IMR-90 (cell line): ENCODE results near the gene SFT2D3. TPM values are rescaled to one million over a fixed set of nuclear protein-coding genes. Genes with fewer than 3 reads are reported as not detected.

Source experiments
- ATAC-seq: fragments of 200-7000 bp; cut with Tn5 transposase; 2 replicates; pipeline ENCODE4 v1.9.1; 2020; ENCODE audit warnings: low read depth, mild to moderate bottlenecking, moderate library complexity
- BruUV-seq: library from RNA; stranded (reverse); fragments of 400-500 nt; replicated peaks from 2 replicates; lab custom pipeline; 2021; lab: Mats Ljungman, UMichigan
- CTCF ChIA-PET: fragments of 300-600 bp; formaldehyde crosslinking; extraction: SDS; loops from one replicate; lab custom pipeline; 2021; ENCODE audit warnings: antibody characterized with exemption; lab: Yijun Ruan, JAX
- POLR2A ChIA-PET: fragments of 300-600 bp; sonication (Branson Sonifier 250); formaldehyde crosslinking; loops from one replicate; lab custom pipeline; 2022; ENCODE audit warnings: antibody characterized with exemption; ENCODE audit not compliant: unreplicated experiment; lab: Charles Lee
- DNase-seq: peaks from one replicate; pipeline ENCODE4 v3.0.0; 2013
- H2AFZ ChIP-seq: replicated peaks from 2 replicates; pipeline ENCODE3; 2013; ENCODE audit warnings: low read length, mild to moderate bottlenecking; ENCODE audit not compliant: poor library complexity
- H2AK5ac ChIP-seq: 2 replicates; pipeline ENCODE4 v1.6.1; 2013; ENCODE audit warnings: low read depth, low read length, inconsistent platforms
- H2AK9ac ChIP-seq: replicated peaks from 2 replicates; pipeline ENCODE3; 2013; ENCODE audit warnings: mild to moderate bottlenecking, low read depth, low read length, moderate library complexity; ENCODE audit not compliant: poor library complexity
- H2BK120ac ChIP-seq: 2 replicates; pipeline ENCODE4 v1.6.1; 2013; ENCODE audit warnings: low read depth, low read length, inconsistent platforms
- H2BK15ac ChIP-seq: 3 replicates; pipeline ENCODE4 v1.6.1; 2013; ENCODE audit warnings: low read depth, low read length, inconsistent platforms
- H2BK20ac ChIP-seq: 2 replicates; pipeline ENCODE4 v1.6.1; 2013; ENCODE audit warnings: low read depth, mild to moderate bottlenecking, inconsistent platforms, low read length, moderate library complexity
- H2BK5ac ChIP-seq: 2 replicates; pipeline ENCODE4 v1.6.1; 2013; ENCODE audit warnings: mild to moderate bottlenecking, low read depth, low read length, inconsistent platforms; ENCODE audit not compliant: poor library complexity, severe bottlenecking
- H3K14ac ChIP-seq: replicated peaks from 2 replicates; pipeline ENCODE4 v1.6.1; 2013; ENCODE audit warnings: low read depth, low read length, inconsistent platforms
- H3K18ac ChIP-seq: 2 replicates; pipeline ENCODE4 v1.6.1; 2013; ENCODE audit warnings: low read depth, low read length, control low read depth
- H3K23ac ChIP-seq: 2 replicates; pipeline ENCODE4 v1.6.1; 2013; ENCODE audit warnings: low read depth, low read length, inconsistent platforms
- H3K27ac ChIP-seq: 2 replicates; pipeline ENCODE4 v1.5.1; 2013; ENCODE audit warnings: mild to moderate bottlenecking, control low read depth, low read length; ENCODE audit not compliant: insufficient read depth
- H3K27me3 ChIP-seq: 2 replicates; pipeline ENCODE4 v1.6.1; 2013; ENCODE audit warnings: low read length; ENCODE audit not compliant: control insufficient read depth, insufficient read depth
- H3K36me3 ChIP-seq: 2 replicates; pipeline ENCODE4 v1.6.1; 2013; ENCODE audit warnings: low read length, mixed read lengths; ENCODE audit not compliant: control insufficient read depth, insufficient read depth
- H3K4ac ChIP-seq: 2 replicates; pipeline ENCODE4 v1.6.1; 2013; ENCODE audit warnings: low read depth, low read length, inconsistent platforms
- H3K4me1 ChIP-seq: 2 replicates; pipeline ENCODE4 v1.6.1; 2013; ENCODE audit warnings: low read length, mixed read lengths; ENCODE audit not compliant: control insufficient read depth, insufficient read depth
- H3K4me2 ChIP-seq: 2 replicates; pipeline ENCODE4 v1.6.1; 2013; ENCODE audit warnings: low read depth, mild to moderate bottlenecking, control low read depth, low read length, moderate library complexity
- H3K4me3 ChIP-seq: 2 replicates; pipeline ENCODE4 v1.5.1; 2013; ENCODE audit warnings: low read depth, mild to moderate bottlenecking, control low read depth, low read length, moderate library complexity; ENCODE audit not compliant: insufficient read depth
- H3K56ac ChIP-seq: 2 replicates; pipeline ENCODE4 v1.6.1; 2013; ENCODE audit warnings: low read length, inconsistent platforms; ENCODE audit not compliant: insufficient read depth; ENCODE audit errors: extremely low read depth
- H3K79me1 ChIP-seq, 2 experiments: 2 replicates each; pipeline ENCODE4 v1.6.1; 2013; ENCODE audit warnings: low read length in 2 of 2, inconsistent platforms in 1 of 2, low read depth in 1 of 2
- H3K9ac ChIP-seq: 2 replicates; pipeline ENCODE4 v1.6.1; 2013; ENCODE audit warnings: low read depth, low read length, control low read depth
- H3K9me1 ChIP-seq: 2 replicates; pipeline ENCODE4 v1.6.1; 2013; ENCODE audit warnings: low read length, inconsistent platforms; ENCODE audit not compliant: insufficient read depth
- H3K9me3 ChIP-seq: 2 replicates; pipeline ENCODE4 v1.6.1; 2013; ENCODE audit warnings: low read length; ENCODE audit not compliant: control insufficient read depth, insufficient read depth
- H4K20me1 ChIP-seq: 2 replicates; pipeline ENCODE4 v1.6.1; 2013; ENCODE audit warnings: low read length, inconsistent platforms; ENCODE audit not compliant: insufficient read depth
- H4K5ac ChIP-seq: 2 replicates; pipeline ENCODE4 v1.6.1; 2013; ENCODE audit warnings: mild to moderate bottlenecking, low read depth, low read length, control low read depth
- H4K8ac ChIP-seq, 2 experiments: 2 replicates each; pipeline ENCODE4 v1.6.1; 2013; ENCODE audit warnings: low read depth in 2 of 2, low read length in 2 of 2, control low read depth in 1 of 2, inconsistent platforms in 1 of 2
- H4K91ac ChIP-seq: 2 replicates; pipeline ENCODE4 v1.6.1; 2013; ENCODE audit warnings: low read depth, low read length, inconsistent platforms; ENCODE audit not compliant: insufficient read depth
- BHLHE40 ChIP-seq: fragments of 150-350 bp; IDR thresholded peaks from 2 replicates; pipeline ENCODE4 v1.6.1; 2016; ENCODE audit warnings: mild to moderate bottlenecking, low read depth, low read length
- CEBPB ChIP-seq: IDR thresholded peaks from 2 replicates; pipeline ENCODE4 v1.6.1; 2012; ENCODE audit warnings: low read depth, low read length, improper control_type of control experiment
- ELK1 ChIP-seq: fragments of 150-350 bp; IDR thresholded peaks from 2 replicates; pipeline ENCODE4 v1.6.1; 2016; ENCODE audit warnings: low read depth, mild to moderate bottlenecking, low read length, moderate library complexity, borderline replicate concordance
- FOS ChIP-seq: fragments of 150-350 bp; IDR thresholded peaks from 2 replicates; pipeline ENCODE4 v1.6.1; 2016; ENCODE audit warnings: low read depth, low read length
- MAFK ChIP-seq: IDR thresholded peaks from 2 replicates; pipeline ENCODE4 v1.6.1; 2012; ENCODE audit warnings: low read depth, low read length, improper control_type of control experiment
- MAZ ChIP-seq: IDR thresholded peaks from 2 replicates; pipeline ENCODE4 v1.6.1; 2012; ENCODE audit warnings: low read depth, mild to moderate bottlenecking, low read length, improper control_type of control experiment, moderate library complexity, borderline replicate concordance
- NFE2L2 ChIP-seq: fragments of 150-350 bp; IDR thresholded peaks from 2 replicates; pipeline ENCODE4 v1.6.1; 2016; ENCODE audit warnings: low read depth, mild to moderate bottlenecking, low read length
- RFX5 ChIP-seq: IDR thresholded peaks from 2 replicates; pipeline ENCODE4 v1.8.0; 2012; ENCODE audit warnings: low read depth, mild to moderate bottlenecking, low read length, moderate library complexity
- SMC3 ChIP-seq: fragments of 150-350 bp; IDR thresholded peaks from 2 replicates; pipeline ENCODE4 v1.6.1; 2016; ENCODE audit warnings: low read depth, mild to moderate bottlenecking, antibody characterized with exemption, low read length, moderate library complexity
- WGBS, 2 experiments: methylation state at CpG; one replicate each; pipeline versions ENCODE4 v1.1.5 to v1.1.7; 2013; ENCODE audit warnings: missing lambda C conversion rate in 2 of 2; ENCODE audit not compliant: insufficient read length in 1 of 2; ENCODE audit errors: extremely low coverage in 2 of 2; 5-methylcytosine and 5-hydroxymethylcytosine counted together
- dilution Hi-C: fragments of 300-500 bp; cut with HindIII; formaldehyde crosslinking; loops from one replicate; pipeline ENCODE4 v1.14.3; 2018; ENCODE audit warnings: low sequenced_read_pairs; ENCODE audit not compliant: unreplicated experiment
- in situ Hi-C: fragments of 300-500 bp; cut with MboI; formaldehyde crosslinking; loops from 3 replicates; pipeline ENCODE4 v1.14.3; 2019; ENCODE audit warnings: low sequenced_read_pairs, inconsistent platforms, mixed read lengths
- intact Hi-C: fragments of 100-400 bp; cut with micrococcal nuclease; formaldehyde crosslinking; loops from 2 replicates; pipeline ENCODE4 v1.10.0; 2022
- polyA plus RNA-seq, 3 experiments: library from polyadenylated mRNA; depleted of rRNA; stranded (reverse); fragments of >200 nt; gene quantifications; 2 replicates each; pipeline ENCODE4 v1.2.3, GENCODE V29; 2012; ENCODE audit warnings: low replicate concordance in 1 of 3
- total RNA-seq: library from RNA; depleted of rRNA; stranded (reverse); fragments of >200 nt; gene quantifications from 2 replicates; pipeline ENCODE4 v1.2.3, GENCODE V29; 2012

Gene SFT2D3
- total and polyA plus RNA-seq, 2 of the 4 experiments (the other 2 are of a cell fraction), result 2.5 to 3.1 TPM

- no TSS peak for BruUV-seq
- no peak overlapping the region for H3K4me2 ChIP-seq
- no peak overlapping the region for H4K5ac ChIP-seq
- no peak overlapping the region for H2BK5ac ChIP-seq
- CTCF ChIA-PET, result no interaction called here
- intact Hi-C loops, result no loop called here
- H4K20me1 ChIP-seq, result peaks cover 47% of the 10 kb centered on the region
- H3K79me1 ChIP-seq, result peaks cover 13 to 50% of the 10 kb centered on the region in 2 experiments
- DNase-seq (no peak), ATAC-seq (no peak)
- peak overlapping the region; percentile 9 for H2AFZ ChIP-seq
- peaks cover 20% of the 10 kb centered on the region for H3K9me1 ChIP-seq
- no peaks in the 10 kb centered on the region for H3K36me3 ChIP-seq
- H3K27ac ChIP-seq, result no peak overlapping the region
- H3K56ac ChIP-seq, result no peak overlapping the region
- H2BK20ac ChIP-seq, result no peak overlapping the region
- peaks cover 7% of the 10 kb centered on the region; the same call in 1 of the 2 replicates for H3K4me1 ChIP-seq
- TF ChIP-seq ELK1, result no peak
- no peak for TF ChIP-seq CEBPB
- no peak for TF ChIP-seq MAZ
- TF ChIP-seq RFX5, result no peak
- no peak for TF ChIP-seq MAFK
- TF ChIP-seq FOS, result no peak
- no peak for TF ChIP-seq SMC3
- no peak for TF ChIP-seq NFE2L2
- no peak for TF ChIP-seq BHLHE40
- H3K14ac ChIP-seq, result no peak overlapping the region
- H2AK9ac ChIP-seq, result no peak overlapping the region
- H3K18ac ChIP-seq, result no peak overlapping the region
- H4K8ac ChIP-seq, result no peak overlapping the region
- H3K4me3 ChIP-seq, result no peak overlapping the region
- dilution Hi-C loops, result no loop called here
- 90% methylated on average over 5 of the region's 14 CpGs; no CpG with 5 or more reads in 1 of the 2 experiments for WGBS, 2 experiments
- no peaks in the 10 kb centered on the region for H3K9me3 ChIP-seq
- in situ Hi-C loops, result no loop called here
- no peak overlapping the region for H3K4ac ChIP-seq
- no peak overlapping the region for H3K9ac ChIP-seq
- no peak overlapping the region for H2BK15ac ChIP-seq
- POLR2A ChIA-PET, result no interaction called here
- peak overlapping the region; percentile 21; the same call in 1 of the 2 replicates for H2AK5ac ChIP-seq
- no peak overlapping the region for H2BK120ac ChIP-seq
- peaks cover under 1% of the 10 kb centered on the region; the same call in 1 of the 2 replicates for H3K27me3 ChIP-seq
- no peak overlapping the region for H4K91ac ChIP-seq
- no peak overlapping the region for H3K23ac ChIP-seq
Measured at GRCh38 chr2:127671557-127672302, 29.6 kb upstream of the SFT2D3 start.
